22Rv1 (cell line): ENCODE results near the gene TPRKB.

Experiments
- H3K27ac ChIP-seq: fragments of 450-650 bp; 2 replicates; pipeline ENCODE4 v1.5.1; 2017
- CTCF ChIP-seq: fragments of 450-650 bp; IDR thresholded peaks from 2 replicates; pipeline ENCODE4 v1.5.1; 2017; ENCODE audit warnings: mild to moderate bottlenecking
- ZFX ChIP-seq: fragments of 450-650 bp; IDR thresholded peaks from 2 replicates; pipeline ENCODE4 v1.6.1; 2017; ENCODE audit warnings: antibody characterized with exemption, borderline replicate concordance

The TPRKB gene

GRCh38 chr2:73716543-73717250 is 20.4 kb downstream of the TPRKB start:
- TF ChIP-seq ZFX (no peak), CTCF (no peak)
- H3K27ac ChIP-seq = no peak overlapping the region

GRCh38 chr2:73714091-73714490 is 23.1 kb downstream of the TPRKB start:
- TF ChIP-seq CTCF (no peak), ZFX (no peak)
- H3K27ac ChIP-seq = no peak overlapping the region

GRCh38 chr2:73708527-73708926 is 28.6 kb downstream of the TPRKB start:
- H3K27ac ChIP-seq = no peak overlapping the region
- no peak for TF ChIP-seq CTCF
- TF ChIP-seq ZFX = no peak

GRCh38 chr2:73707636-73708035 is 29.5 kb downstream of the TPRKB start:
- TF ChIP-seq CTCF (no peak), ZFX (no peak)
- no peak overlapping the region for H3K27ac ChIP-seq

- H3K27ac ChIP-seq = no peak overlapping the region
- TF ChIP-seq ZFX = no peak
- TF ChIP-seq CTCF = no peak
These were observed 30.1 kb downstream of the TPRKB start for GRCh38 chr2:73707058-73707457.

GRCh38 chr2:73705091-73705490 is 32.1 kb downstream of the TPRKB start:
- no peak for TF ChIP-seq ZFX
- TF ChIP-seq CTCF = no peak
- no peak overlapping the region for H3K27ac ChIP-seq

GRCh38 chr2:73704285-73704684 is 32.9 kb downstream of the TPRKB start:
- TF ChIP-seq CTCF (no peak), ZFX (no peak)
- H3K27ac ChIP-seq = no peak overlapping the region
